Mesodermal cell (in vitro differentiated cells): ENCODE results near the gene NXPE1. TPM values are rescaled to one million over a fixed set of nuclear protein-coding genes. Genes with fewer than 3 reads are reported as not detected.
"Not testable (repeated sequence)": the region's sequence is repeated elsewhere in the genome, so short reads cannot be mapped to it uniquely, and the experiment has no call there.

Source experiments
- H3K27ac ChIP-seq: 2 replicates; pipeline ENCODE4 v1.7.0; 2013; ENCODE audit warnings: mild to moderate bottlenecking, low read depth, low read length, moderate library complexity; ENCODE audit not compliant: severe bottlenecking
- H3K36me3 ChIP-seq: 2 replicates; pipeline ENCODE4 v1.7.1; 2013; ENCODE audit warnings: mild to moderate bottlenecking, low read length, moderate library complexity; ENCODE audit not compliant: control insufficient read depth, insufficient read depth
- H3K4me1 ChIP-seq: one replicate; pipeline ENCODE4 v1.7.1; 2013; ENCODE audit warnings: mild to moderate bottlenecking, low read length; ENCODE audit not compliant: insufficient read depth, control insufficient read depth, poor library complexity, severe bottlenecking
- H3K4me3 ChIP-seq: 2 replicates; pipeline ENCODE4 v1.7.0; 2013; ENCODE audit warnings: low read length, control low read depth, mild to moderate bottlenecking; ENCODE audit not compliant: insufficient read depth, poor library complexity, severe bottlenecking; ENCODE audit errors: extremely low read depth
- H3K9me3 ChIP-seq: 2 replicates; pipeline ENCODE4 v1.7.1; 2013; ENCODE audit warnings: mild to moderate bottlenecking, low read length, moderate library complexity; ENCODE audit not compliant: control insufficient read depth
- WGBS, 2 experiments: methylation state at CpG; one replicate each; pipeline ENCODE4 v1.1.5; 2013; ENCODE audit warnings: missing lambda C conversion rate in 2 of 2; ENCODE audit not compliant: insufficient coverage in 2 of 2; 5-methylcytosine and 5-hydroxymethylcytosine counted together
- polyA plus RNA-seq, 2 experiments: library from polyadenylated mRNA; stranded (reverse); fragments of 50-300 nt; gene quantifications; one replicate each; pipeline ENCODE4 v1.2.3, GENCODE V29; 2013

Gene NXPE1
- polyA plus RNA-seq (2013, experiment 1 of 2) = not detected
- not detected for polyA plus RNA-seq (2013, experiment 2 of 2)

DNA sequence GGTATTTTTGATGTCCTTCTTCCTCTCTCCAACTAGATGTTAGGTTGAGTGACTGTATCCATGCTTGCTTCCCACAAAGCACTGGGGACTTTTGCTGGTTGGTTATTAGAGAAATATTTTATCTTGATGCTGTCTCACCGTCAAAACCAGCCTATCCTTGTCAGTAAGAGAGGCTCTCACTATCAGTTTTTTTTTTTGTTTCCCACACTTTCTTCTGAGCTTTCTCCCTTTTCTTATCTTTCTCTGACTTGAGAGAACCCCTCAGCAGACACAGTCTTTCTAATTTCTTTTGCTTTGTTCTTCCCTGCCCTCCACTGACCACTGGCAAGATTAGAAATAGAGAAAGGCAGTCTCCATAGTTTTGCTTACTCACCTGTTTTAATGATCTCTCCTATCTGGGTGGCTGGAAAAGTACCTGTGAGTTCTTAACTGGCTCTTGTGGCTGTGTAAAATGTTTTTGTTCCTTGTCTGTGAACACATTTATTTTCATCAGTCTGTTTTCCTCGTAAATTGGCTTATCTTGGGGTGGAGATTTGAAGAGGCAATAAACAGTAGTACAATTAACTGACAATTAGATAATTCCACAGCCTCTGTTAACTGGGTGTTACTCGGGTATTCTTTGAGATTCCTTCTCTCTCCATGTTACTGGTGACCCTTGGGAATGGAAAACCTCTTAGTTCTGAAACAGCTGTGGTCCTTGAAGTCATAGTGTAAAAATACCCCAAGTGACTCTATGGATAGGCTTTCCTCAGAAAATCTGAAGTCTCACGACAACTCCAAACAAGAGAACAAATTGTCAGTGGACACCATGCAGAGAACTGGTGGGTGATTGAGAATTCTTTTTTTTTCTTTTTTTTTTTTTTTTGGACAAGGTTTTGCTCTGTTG is at the start of gene NXPE1:
Gene NXPE1 (minus strand): TSS at position 457 of the 886 bp plus-strand sequence. CDS start 8,680 bp downstream, outside the sequence.
- no peak within 1 kb of the TSS for H3K27ac ChIP-seq
- H3K4me3 ChIP-seq = no peak within 1 kb of the TSS
- no peaks in the 10 kb centered on the region for H3K36me3 ChIP-seq
- H3K4me1 ChIP-seq = peaks cover 12% of the 10 kb centered on the region
- WGBS, 2 experiments = 100% methylated on average over 1 of the region's 4 CpGs; no CpG with 5 or more reads in 1 of the 2 experiments
- no peaks in the 10 kb centered on the region for H3K9me3 ChIP-seq

DNA sequence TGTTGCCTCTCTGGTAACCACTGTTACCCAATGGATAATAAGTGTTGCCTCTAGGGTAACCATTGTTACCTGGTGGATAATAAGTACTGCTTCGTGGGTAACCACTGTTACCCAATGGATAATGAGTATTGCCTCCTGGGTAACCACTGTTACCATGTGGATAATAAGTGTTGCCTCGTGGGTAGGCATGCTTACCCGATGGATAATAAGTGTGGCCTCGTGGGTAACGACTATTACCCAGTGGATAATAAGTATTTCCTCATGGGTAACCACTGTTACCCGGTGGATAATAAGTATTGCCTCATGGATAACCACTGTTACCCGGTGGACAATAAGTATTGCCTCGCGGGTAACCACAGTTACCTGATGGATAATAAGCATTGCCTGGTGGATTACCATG is 49.7 kb upstream of the NXPE1 start:
- H3K9me3 ChIP-seq = peaks cover 75% of the 10 kb centered on the region
- WGBS, 2 experiments = 87 to 92% methylated on average over 9 of the region's 9 CpGs
- no peak overlapping the region for H3K27ac ChIP-seq
- H3K36me3 ChIP-seq = no peaks in the 10 kb centered on the region
- no peak overlapping the region for H3K4me3 ChIP-seq
- H3K4me1 ChIP-seq = no peaks in the 10 kb centered on the region

DNA sequence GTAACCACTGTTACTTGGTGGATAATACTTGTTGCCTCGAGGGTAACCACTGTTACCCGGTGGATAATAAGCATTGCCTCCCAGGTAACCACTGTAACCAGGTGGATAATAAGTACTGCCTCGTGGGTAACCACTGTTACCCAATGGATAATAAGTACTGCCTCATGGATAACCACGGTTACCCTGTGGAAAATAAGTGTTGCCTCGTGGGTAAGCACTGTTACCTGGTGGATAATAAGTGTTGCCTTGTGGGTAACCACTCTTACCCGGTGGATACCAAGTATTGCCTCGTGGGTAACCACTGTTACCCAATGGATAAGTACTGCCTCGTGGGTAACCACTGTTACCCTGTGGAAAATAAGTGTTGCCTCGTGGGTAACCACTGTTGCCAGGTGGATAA is 48.9 kb upstream of the NXPE1 start:
- not testable (repeated sequence) for H3K27ac ChIP-seq, H3K4me1 ChIP-seq, H3K36me3 ChIP-seq, H3K4me3 ChIP-seq
- peaks cover 73% of the 10 kb centered on the region for H3K9me3 ChIP-seq
- 79 to 83% methylated on average over 6 to 9 of the region's 9 CpGs for WGBS, 2 experiments

DNA sequence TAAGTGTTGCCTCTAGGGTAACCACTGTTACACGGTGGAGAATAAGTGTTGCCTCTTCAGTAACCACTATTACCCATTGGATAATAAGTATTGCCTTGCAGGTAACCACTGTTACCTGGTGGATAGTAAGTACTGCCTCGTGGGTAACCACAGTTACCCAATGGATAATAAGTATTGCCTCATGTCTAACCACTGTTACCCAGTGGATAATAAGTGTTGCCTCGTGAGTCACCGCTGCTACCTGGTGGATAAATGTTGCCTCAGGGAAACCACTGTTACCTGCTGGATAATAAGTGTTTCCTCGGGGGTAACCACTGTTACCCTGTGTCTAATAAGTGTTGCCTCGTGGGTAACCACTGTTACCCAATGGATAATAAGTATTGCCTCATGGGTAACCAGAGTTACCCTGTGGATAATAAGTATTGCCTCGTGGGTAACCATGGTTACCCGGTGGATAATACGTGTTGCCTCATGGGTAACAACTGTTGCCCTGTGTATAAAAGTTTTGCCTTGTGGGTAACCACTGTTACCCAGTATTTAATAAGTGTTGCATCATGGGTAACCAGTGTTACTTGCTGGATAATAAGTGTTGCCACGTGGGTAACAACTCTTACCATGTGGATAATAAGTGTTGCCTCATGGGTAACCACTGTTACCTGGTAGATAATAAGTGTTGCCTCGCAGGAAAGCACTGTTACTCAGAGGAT is 48.2 kb upstream of the NXPE1 start:
- Histone ChIP-seq H3K4me1 (no peaks in the 10 kb centered on the region), H3K27ac (no peak overlapping the region), H3K9me3 (peaks cover 67% of the 10 kb centered on the region), H3K4me3 (no peak overlapping the region), H3K36me3 (no peaks in the 10 kb centered on the region)
- WGBS, 2 experiments = 86 to 94% methylated on average over 8 to 9 of the region's 11 CpGs

DNA sequence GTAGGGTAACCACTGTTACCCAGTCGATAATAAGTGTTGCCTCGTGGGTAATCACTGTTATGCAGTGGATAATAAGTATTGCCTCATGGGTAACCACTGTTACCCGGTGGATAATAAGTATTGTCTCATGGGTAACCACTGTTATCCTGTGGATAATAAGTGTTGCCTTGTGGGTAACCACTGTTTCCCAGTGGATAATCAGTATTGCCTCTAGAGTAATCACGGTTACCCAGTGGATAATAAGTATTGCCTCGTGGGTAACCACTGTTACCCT is 47.1 kb upstream of the NXPE1 start:
- WGBS, 2 experiments = 80 to 93% methylated on average over 5 of the region's 5 CpGs
- H3K9me3 ChIP-seq = peaks cover 57% of the 10 kb centered on the region
- H3K4me3 ChIP-seq, H3K4me1 ChIP-seq, H3K27ac ChIP-seq, H3K36me3 ChIP-seq: not testable (repeated sequence)

DNA sequence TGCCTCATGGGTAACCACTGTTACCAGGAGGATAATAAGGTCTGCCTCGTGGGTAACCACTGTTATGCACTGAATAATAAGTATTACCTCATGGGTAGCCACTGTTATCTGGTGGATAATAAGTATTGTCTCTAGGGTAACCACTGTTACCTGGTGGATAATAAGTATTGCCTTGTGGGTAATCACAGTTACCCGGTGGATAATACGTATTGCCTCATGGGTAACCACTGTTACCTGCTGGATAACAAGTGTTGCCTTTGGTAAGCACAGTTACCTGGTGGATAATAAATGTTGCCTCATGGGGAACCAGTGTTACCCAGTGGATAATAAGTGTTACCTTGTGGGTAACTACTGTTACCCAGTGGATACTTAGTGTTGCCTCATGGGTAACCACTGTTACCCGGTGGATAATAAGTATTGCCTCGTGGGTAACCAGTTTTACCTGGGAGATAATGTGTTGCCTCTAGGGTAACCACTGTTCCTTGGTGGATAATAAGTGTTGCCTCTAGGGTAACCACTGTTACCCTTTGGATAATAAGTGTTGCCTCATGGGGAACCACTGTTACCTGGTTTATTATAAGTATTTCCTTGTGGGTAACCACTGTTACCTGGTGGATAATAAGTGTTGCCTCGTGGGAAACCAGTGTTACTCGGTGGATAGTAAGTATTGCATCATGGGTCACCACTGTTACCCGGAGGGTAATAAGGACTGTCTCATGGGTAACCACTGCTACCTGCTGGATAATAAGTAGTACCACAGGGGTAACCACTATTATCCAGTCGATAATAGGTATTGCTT is 46.5 kb upstream of the NXPE1 start:
- Histone ChIP-seq H3K9me3 (peaks cover 52% of the 10 kb centered on the region), H3K4me1 (no peaks in the 10 kb centered on the region), H3K4me3 (no peak overlapping the region), H3K36me3 (no peaks in the 10 kb centered on the region), H3K27ac (no peak overlapping the region)
- 92 to 94% methylated on average over 8 of the region's 9 CpGs for WGBS, 2 experiments

DNA sequence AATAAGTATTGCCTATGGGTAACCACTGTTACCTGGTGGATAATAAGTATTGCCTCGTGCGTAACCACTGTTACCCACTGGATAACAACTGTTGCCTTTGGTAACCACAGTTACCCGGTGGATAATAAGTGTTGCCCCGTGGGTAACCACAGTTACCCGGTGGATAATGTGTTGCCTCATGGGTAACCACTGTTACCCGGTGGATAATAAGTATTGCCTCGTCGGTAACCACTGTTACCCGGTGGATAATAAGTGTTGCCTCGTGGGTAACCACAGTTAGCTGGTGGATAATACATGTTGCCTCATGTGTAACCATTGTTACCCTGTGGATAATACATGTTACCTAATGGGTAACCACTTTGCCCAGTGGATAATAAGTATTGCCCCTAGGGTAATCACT is 45.7 kb upstream of the NXPE1 start:
- Histone ChIP-seq H3K9me3 (peaks cover 44% of the 10 kb centered on the region), H3K36me3 (no peaks in the 10 kb centered on the region), H3K4me3 (no peak overlapping the region), H3K4me1 (no peaks in the 10 kb centered on the region), H3K27ac (no peak overlapping the region)
- WGBS, 2 experiments = 87 to 95% methylated on average over 10 of the region's 10 CpGs

DNA sequence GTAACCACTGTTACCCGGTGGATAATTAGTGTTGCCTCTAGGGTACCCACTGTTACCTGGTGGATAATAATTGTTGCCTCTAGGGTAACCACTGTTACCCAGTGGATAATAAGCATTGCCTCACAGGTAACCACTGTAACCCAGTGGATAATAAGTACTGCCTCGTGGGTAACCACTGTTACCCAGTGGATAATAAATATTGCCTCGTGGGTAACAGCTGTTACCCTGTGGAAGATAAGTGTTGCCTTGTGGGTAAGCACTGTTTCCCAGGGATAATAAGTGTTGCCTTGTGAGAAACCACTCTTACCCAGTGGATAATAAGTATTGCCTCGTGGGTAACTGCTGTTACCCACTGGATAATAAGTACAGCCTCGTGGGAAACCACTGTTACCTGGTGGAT is 45.2 kb upstream of the NXPE1 start:
- 83 to 91% methylated on average over 4 to 5 of the region's 5 CpGs for WGBS, 2 experiments
- Histone ChIP-seq H3K9me3 (peaks cover 44% of the 10 kb centered on the region), H3K27ac (no peak overlapping the region), H3K4me1 (no peaks in the 10 kb centered on the region), H3K36me3 (no peaks in the 10 kb centered on the region), H3K4me3 (no peak overlapping the region)

DNA sequence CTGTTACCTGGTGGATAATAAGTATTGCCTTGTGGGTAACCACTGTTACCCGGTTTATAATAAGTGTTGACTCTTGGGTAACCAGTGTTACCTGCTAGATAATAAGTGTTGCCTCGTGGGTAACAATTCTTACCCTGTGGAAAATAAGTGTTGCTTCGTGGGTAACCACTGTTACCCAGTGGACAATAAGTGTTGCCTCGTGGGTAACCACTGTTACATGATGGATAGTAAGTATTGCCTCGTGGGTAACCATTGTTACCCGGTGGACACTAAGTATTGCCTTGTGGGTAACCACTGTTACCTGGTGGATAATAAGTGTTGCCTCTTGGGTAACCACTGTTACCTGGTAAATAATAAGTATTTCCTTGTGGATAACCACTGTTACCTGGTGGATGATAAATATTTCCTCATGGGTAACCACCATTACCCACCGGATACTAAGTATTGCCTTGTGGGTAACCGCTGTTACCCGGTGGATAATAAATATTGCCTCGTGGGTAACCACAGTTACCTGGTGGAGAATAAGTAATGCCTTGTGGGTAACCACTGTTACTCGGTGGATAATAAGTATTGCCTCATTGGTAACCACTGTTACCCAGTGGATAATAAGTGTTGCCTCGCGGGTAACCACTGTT is 44.6 kb upstream of the NXPE1 start:
- H3K4me3 ChIP-seq = no peak overlapping the region
- H3K36me3 ChIP-seq = no peaks in the 10 kb centered on the region
- no peaks in the 10 kb centered on the region for H3K4me1 ChIP-seq
- WGBS, 2 experiments = 90 to 93% methylated on average over 9 of the region's 13 CpGs
- H3K27ac ChIP-seq = no peak overlapping the region
- peaks cover 39% of the 10 kb centered on the region for H3K9me3 ChIP-seq

DNA sequence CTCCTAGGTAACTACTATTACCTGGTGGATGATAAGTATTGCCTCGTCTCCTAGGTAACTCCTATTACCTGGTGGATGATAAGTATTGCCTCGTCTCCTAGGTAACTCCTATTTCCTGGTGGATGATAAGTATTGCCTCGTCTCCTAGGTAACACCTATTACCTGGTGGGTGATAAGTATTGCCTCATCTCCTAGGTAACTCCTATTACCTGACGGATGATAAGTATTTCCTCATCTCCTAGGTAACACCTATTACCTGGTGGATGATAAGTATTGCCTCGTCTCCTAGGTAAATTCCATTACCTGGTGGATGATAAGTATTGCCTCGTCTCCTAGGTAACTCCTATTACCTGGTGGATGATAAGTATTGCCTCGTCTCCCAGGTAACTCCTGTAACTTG is 43.5 kb upstream of the NXPE1 start:
- H3K4me3 ChIP-seq, H3K36me3 ChIP-seq, H3K4me1 ChIP-seq, H3K27ac ChIP-seq: not testable (repeated sequence)
- peaks cover 31% of the 10 kb centered on the region for H3K9me3 ChIP-seq
- 90% methylated on average over 2 of the region's 7 CpGs; no CpG with 5 or more reads in 1 of the 2 experiments for WGBS, 2 experiments
